ENCODE measurements around the gene RBMS3. TPM values are rescaled to one million over a fixed set of nuclear protein-coding genes. Genes with fewer than 3 reads are reported as not detected.

The RBMS3 gene
- total and polyA plus RNA-seq, 3 donors from 2014 or later: 5.6 to 36.2 (median 19.7) TPM

- Histone ChIP-seq H3K36me3 (ENCODE audit: low read depth, missing control alignments) (no peaks in the 10 kb centered on the region), H3K4me1 (peaks cover 3% of the 10 kb centered on the region), H3K9me3 (no peaks in the 10 kb centered on the region), H3K27me3 (no peaks in the 10 kb centered on the region), H3K4me3 (no peak overlapping the region), H3K27ac (no peak overlapping the region)
- intact Hi-C loops (cut with DNase I; ENCODE audit: low total_unique reads): no loop called here
- DNase-seq: no peak
- WGBS, 2 donors: 80 to 86% methylated on average over 2 of the region's 2 CpGs
- TF ChIP-seq POLR2A (IDR thresholded peaks at IDR 0.05): no peak
- TF ChIP-seq CTCF (IDR thresholded peaks at IDR 0.05): no peak
These were observed 135.6 kb downstream of the RBMS3 start for GRCh38 chr3:29416514-29416913.

- Histone ChIP-seq H3K4me1 (no peaks in the 10 kb centered on the region), H3K27ac (no peak overlapping the region), H3K36me3 (ENCODE audit: low read depth, missing control alignments) (no peaks in the 10 kb centered on the region), H3K9me3 (no peaks in the 10 kb centered on the region), H3K4me3 (no peak overlapping the region), H3K27me3 (no peaks in the 10 kb centered on the region)
- 59 to 63% methylated on average over 6 of the region's 6 CpGs for WGBS, 2 donors
- TF ChIP-seq POLR2A (IDR thresholded peaks at IDR 0.05): no peak
- no peak for TF ChIP-seq CTCF (IDR thresholded peaks at IDR 0.05)
- intact Hi-C loops (cut with DNase I; ENCODE audit: low total_unique reads): no loop called here
- DNase-seq: no peak
These were observed 139.2 kb downstream of the RBMS3 start for GRCh38 chr3:29420106-29420505.

- Histone ChIP-seq H3K4me1 (peaks cover 4% of the 10 kb centered on the region), H3K9me3 (no peaks in the 10 kb centered on the region), H3K4me3 (no peak overlapping the region), H3K27ac (no peak overlapping the region), H3K27me3 (no peaks in the 10 kb centered on the region), H3K36me3 (ENCODE audit: low read depth, missing control alignments) (no peaks in the 10 kb centered on the region)
- TF ChIP-seq CTCF (IDR thresholded peaks at IDR 0.05): no peak
- no peak for TF ChIP-seq POLR2A (IDR thresholded peaks at IDR 0.05)
- 88 to 94% methylated on average over 2 of the region's 2 CpGs for WGBS, 2 donors
- intact Hi-C loops (cut with DNase I; ENCODE audit: low total_unique reads): no loop called here
- DNase-seq: no peak
These were observed 145.7 kb downstream of the RBMS3 start for GRCh38 chr3:29426302-29427226.

- Histone ChIP-seq H3K27ac (no peak overlapping the region), H3K36me3 (ENCODE audit: low read depth, missing control alignments) (no peaks in the 10 kb centered on the region), H3K9me3 (no peaks in the 10 kb centered on the region), H3K4me1 (peaks cover 4% of the 10 kb centered on the region), H3K27me3 (no peaks in the 10 kb centered on the region), H3K4me3 (no peak overlapping the region)
- WGBS, 2 donors: 81 to 82% methylated on average over 7 of the region's 7 CpGs
- no peak for DNase-seq
- no peak for TF ChIP-seq CTCF (IDR thresholded peaks at IDR 0.05)
- no peak for TF ChIP-seq POLR2A (IDR thresholded peaks at IDR 0.05)
- intact Hi-C loops (cut with DNase I; ENCODE audit: low total_unique reads): no loop called here
These were observed 146.6 kb downstream of the RBMS3 start for GRCh38 chr3:29427266-29428103.
